Stimulated activated CD8-positive, alpha-beta memory T cell treated with anti-CD3 and anti-CD28 coated beads, Interleukin-2, amount 100 ng/mL, for 1 hour (primary cell): Measurements from ENCODE around the gene DEUP1.
"Not testable (repeated sequence)": the region's sequence is repeated elsewhere in the genome, so short reads cannot be mapped to it uniquely, and the experiment has no call there.

Experiments used
- DNase-seq, 2 donors: peaks; one replicate each; pipeline ENCODE4 v3.0.0-alpha.2; 2020; ENCODE audit warnings: low read depth in 2 of 2

DEUP1 gene

GRCh38 chr11:93330446-93330984, at the start of gene DEUP1:
Gene DEUP1 (plus strand): TSS chr11:93330742. CDS start chr11:93332260, 1,518 bp downstream.
- DNase-seq, result no peak

DNA sequence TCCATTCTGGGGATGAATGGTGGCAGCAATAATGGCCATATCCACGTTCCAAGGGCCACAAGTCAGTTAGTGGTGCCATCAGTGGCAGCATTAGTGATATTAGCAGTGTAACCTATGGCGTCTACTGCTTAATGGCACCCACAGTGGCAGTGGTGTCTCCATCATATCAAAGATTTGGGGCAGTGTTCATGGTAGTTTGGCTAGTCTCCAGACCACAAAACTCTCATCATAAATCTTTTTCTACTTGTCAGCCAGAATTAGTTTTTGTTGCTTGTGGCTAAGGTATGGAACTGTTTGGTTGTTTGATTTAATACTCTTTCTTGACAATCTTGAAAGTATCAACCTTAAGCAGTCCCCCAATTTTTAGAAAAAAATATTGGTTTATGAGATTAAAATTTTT, 45.1 kb upstream of the DEUP1 start:
- DNase-seq, result no peak

GRCh38 chr11:93287434-93287833, 43.1 kb upstream of the DEUP1 start:
- no peak for DNase-seq

GRCh38 chr11:93288079-93288478, 42.5 kb upstream of the DEUP1 start:
- no peak for DNase-seq

DNA sequence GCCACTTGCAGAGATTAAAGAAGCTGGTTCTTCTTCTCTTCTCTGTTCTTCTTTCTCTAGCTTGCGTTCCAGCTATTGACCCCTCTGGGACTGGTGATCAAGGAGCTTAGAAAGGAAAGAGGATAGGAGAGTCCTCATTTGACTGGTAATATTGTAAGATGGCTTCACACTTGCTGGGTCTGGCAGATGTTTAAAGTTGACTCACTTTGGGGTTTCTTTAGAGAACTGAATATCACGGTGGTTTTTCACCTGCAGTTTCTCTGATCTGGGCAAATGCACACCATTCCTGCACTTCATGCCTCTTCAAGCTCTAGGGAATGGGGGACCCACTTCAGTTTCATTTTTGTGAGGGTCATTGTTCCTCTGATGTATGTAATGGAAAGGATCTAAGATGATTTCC, 41.8 kb upstream of the DEUP1 start:
- DNase-seq, result no peak

GRCh38 chr11:93289782-93290463, 40.6 kb upstream of the DEUP1 start:
- no peak for DNase-seq

- no peak for DNase-seq
Observed at GRCh38 chr11:93291110-93291509, 39.4 kb upstream of the DEUP1 start.

DNA sequence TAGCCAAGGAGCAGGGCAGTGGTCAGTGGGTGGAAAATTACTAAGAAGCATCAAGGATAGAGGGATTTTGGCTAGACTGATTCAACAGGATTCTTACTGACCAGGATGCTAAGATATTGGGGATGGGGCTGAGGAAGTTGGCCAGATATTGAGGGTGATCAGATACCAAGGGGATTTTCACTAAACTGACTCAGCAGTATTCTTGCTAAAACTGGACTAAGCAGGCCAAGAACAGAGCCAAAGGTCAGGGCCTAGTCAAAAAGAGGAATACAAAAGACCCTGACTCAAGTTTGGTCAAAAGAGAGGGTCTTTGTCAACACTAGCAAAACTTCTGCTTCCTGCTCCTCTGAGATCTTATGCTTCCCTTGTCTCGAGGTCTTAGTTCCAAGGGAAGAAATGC, 38.6 kb upstream of the DEUP1 start:
- DNase-seq, result no peak

GRCh38 chr11:93295921-93296575, 34.5 kb upstream of the DEUP1 start:
- DNase-seq, result no peak

GRCh38 chr11:93303689-93304088, 26.9 kb upstream of the DEUP1 start:
- no peak for DNase-seq

GRCh38 chr11:93314399-93314798, 16.1 kb upstream of the DEUP1 start:
- DNase-seq, result not testable (repeated sequence)

- DNase-seq, result no peak
Observed at GRCh38 chr11:93319224-93319839, 11.2 kb upstream of the DEUP1 start.

DNA sequence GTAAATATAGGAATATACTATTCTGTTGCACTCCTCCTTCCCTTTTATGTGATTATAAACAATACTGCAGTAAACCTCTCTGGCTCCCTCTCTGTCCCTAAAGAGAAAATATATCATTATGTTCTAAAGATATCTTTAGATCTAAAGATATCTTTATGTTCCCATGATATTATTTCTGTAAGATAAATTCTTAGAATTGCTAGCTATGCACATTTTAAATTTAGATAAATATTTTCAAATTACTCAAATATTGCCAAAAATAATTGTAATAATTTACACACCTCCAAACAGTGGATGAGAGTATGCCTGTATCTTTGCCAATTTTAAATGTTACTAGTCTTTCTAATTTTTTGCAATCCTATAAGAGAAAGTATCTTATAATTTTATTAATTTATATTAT, 10.3 kb upstream of the DEUP1 start:
- no peak for DNase-seq

GRCh38 chr11:93322207-93322606, 8.3 kb upstream of the DEUP1 start:
- DNase-seq, result no peak

DNA sequence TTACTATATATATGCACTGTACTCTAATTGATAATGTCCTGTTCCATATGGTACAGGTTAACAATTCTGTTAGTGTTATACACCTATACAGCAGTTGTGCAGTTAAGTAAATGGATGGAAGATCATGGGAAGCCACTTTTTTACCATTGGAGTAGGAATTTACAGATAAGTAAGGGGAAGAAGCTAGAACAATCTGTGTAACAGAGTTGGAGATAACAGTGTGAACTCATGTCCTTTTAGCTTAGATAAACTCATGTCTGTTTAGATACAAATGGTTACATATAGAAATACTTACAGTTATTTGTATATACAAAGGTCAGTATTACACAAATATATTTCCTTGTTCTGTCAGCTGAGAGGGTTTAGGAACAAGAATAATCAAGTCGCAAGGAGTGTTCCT, 6.8 kb upstream of the DEUP1 start:
- DNase-seq, result no peak

DNA sequence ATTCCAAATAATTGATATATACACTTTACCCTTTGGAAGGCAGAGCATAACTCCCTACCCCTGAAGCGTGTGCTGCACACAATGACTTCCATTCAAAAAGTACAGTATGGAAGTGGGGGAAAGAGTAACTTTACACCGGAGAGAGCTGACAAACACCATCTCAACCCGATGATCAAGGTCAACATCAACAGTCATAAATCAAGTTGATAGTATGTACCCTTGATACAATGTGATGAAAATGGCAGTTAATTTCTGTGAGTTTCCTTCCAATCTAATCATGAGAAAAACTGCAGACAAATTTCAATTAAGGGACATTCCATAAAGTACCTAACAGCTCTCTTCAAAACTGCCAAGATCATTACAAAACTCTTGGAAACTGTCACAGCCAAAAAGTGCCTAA, 6.0 kb upstream of the DEUP1 start:
- no peak for DNase-seq

- DNase-seq, result no peak
Observed at GRCh38 chr11:93326681-93327080, 3.9 kb upstream of the DEUP1 start.

DNA sequence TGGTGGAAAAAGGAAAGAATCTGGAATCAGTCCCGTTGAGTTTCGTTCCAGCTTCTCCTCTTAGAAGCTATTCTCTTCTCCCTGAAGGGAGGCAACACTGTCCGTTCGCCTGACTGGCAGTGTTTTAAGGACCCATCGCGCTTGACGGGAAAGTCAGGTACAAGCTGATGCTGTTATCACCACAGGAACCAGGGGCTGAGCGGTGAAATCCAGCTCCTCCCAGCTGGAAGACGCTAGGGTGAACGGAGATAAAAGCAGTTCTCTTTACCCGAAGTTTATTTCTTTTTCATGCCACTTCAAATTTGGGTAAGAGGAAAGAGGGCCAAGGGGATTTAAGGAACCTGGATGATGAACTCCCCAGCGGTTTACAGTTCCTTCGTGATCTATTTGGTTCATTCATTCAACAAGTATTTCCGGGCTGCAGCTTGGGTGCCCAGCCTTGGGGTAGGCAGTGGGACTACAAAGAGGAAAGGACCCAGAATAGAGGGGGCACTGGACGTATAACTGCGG, 551 bp upstream of the DEUP1 start:
- no peak for DNase-seq

DNA sequence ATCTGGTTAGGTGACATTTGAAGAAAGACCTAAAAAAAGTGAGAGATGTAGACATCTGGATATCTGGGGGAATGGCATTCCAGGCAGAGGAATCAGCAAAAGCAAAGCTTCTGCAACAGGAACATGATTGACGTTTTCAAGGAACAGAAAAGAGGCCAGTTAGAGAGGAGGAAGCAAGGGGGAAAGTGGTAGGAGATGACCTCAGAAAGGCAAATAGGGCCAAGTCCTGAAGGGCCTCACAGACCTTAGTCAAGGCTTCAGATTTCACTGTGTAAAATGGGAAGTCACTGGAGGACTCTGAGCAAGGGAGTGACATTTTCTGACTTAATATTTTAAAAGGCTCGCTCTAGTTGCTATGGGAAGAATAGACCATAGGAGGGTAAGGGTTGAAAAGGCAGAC, 9.7 kb downstream of the DEUP1 start:
- DNase-seq, result no peak

GRCh38 chr11:93344855-93345333, 14.4 kb downstream of the DEUP1 start:
- no peak for DNase-seq

DNA sequence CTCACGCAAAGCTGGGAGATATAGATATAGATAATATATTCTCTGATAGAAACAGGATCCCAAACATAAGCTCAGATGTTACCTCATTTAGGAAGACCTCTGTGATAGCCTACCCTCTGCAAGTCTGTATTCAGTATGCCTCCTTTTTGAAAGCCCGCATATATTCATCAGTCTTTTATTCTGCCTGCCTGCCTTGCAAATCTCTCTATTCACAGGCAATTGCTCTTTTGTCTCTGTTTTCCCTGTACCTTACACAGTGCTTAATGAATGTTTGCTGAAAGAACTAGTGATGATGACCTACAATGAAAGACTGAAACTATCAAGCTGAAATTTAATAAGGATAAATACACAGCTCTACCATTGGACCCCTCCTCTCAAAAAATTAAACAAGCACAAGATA, 18.4 kb downstream of the DEUP1 start:
- DNase-seq, result no peak

DNA sequence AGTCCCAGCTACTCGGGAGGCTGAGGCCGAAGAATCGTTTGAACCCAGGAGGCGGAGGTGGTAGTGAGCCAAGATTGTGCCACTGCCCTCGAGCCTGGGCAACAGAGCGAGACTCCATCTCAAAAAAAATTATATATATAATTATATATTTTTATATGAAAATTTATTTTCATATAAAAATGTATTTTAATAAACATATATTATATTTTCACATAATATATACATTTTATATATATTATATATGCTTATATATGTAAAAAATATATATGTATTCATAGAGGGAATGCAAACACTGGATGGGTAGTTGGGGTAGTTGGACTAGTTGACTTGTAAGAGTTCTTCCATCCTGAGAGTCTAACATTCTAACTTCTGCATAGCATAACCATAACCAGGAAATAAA, 20.3 kb downstream of the DEUP1 start:
- DNase-seq, result no peak

DNA sequence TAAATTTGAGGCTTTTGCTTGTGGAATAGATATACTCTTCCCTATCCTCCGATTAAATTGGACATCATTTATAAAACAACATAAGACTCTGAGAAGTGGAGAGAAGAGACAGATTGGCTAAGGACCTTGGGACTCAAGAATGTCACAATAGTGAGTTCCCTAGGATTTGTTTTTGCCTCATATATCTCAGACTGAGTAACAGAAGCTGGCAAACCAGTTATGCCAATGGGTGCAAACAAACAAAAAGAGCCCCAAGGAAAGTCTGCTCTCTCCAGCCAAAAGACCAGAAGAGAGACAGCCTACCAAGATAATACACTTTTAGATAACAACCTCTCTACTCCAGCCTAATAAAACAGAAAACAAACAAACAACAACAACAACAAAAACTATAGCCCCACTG, 28.9 kb downstream of the DEUP1 start:
- DNase-seq, result no peak
